ENCODE results near the gene FASN.

GRCh38 chr17:82108961-82109475 is 11.0 kb upstream of the FASN start:
- TF ChIP-seq CTCF (IDR thresholded peaks at IDR 0.05; ENCODE audit: low read length) = no peak
- TF ChIP-seq EZH2 (optimal IDR thresholded peaks at IDR 0.05; ENCODE audit: low read depth, low read length) = no peak
- TF ChIP-seq EZH2phosphoT487 (IDR thresholded peaks at IDR 0.05; ENCODE audit: low read length) = no peak

Data from MM.1S (cell line).